HG02884 (cell line): Measurements from ENCODE around the gene EHF.

Experiments
- ATAC-seq: cut with Tn5 transposase; IDR thresholded peaks from one replicate; pipeline ENCODE4 v1.9.1; 2021; ENCODE audit warnings: mild to moderate bottlenecking, moderate library complexity; ENCODE audit not compliant: unreplicated experiment

Gene EHF

GRCh38 chr11:34623463-34623862, 2.6 kb downstream of the EHF start:
- no peak for ATAC-seq

GRCh38 chr11:34624069-34624468, 3.2 kb downstream of the EHF start:
- no peak for ATAC-seq

- no peak for ATAC-seq
Measured at GRCh38 chr11:34625576-34625975, 4.7 kb downstream of the EHF start.

DNA sequence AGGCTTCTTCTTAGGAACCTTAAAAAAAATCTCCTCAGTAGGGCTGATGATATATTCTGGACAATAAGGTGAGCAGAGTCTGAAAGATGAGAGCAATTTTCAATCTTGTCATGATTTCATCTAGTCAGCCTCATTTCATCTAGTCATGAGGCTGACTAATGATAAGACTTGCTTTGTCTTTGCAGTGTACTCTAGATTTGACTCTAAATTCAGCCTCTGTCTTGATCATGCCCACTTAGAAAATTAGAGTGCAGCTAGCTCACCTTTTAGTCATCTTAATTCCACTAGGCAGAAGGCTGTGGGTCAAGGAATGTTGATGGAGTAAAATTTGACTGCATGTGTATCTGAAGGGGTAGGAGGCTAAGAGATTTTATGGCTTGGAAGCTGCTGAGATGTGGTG, 5.5 kb downstream of the EHF start:
- ATAC-seq, result peak; percentile 65

GRCh38 chr11:34627197-34627596, 6.3 kb downstream of the EHF start:
- no peak for ATAC-seq

- no peak for ATAC-seq
Measured at GRCh38 chr11:34629711-34630110, 8.8 kb downstream of the EHF start.

DNA sequence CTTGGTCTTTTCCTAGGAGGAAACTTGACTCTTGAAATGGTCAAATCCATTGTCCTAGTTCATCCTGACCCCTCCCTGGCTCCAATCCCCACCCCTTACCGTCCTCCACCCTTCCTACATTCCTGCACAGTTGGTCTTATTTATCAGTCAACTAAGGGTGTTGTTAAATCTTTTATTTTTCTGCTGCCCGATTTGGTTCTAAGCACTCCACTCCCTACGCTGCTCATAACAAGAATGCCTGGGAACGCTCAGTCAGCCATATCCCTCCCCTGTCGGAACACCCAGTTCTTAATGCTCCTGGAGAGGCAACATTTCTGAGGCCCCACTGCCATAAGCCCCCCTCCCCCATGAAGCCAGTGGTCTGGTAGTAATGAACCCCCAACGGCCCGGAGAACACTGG, 9.7 kb downstream of the EHF start:
- ATAC-seq, result no peak

GRCh38 chr11:34631297-34631696, 10.4 kb downstream of the EHF start:
- ATAC-seq, result no peak

- no peak for ATAC-seq
Measured at GRCh38 chr11:34631737-34632104, 10.8 kb downstream of the EHF start.

DNA sequence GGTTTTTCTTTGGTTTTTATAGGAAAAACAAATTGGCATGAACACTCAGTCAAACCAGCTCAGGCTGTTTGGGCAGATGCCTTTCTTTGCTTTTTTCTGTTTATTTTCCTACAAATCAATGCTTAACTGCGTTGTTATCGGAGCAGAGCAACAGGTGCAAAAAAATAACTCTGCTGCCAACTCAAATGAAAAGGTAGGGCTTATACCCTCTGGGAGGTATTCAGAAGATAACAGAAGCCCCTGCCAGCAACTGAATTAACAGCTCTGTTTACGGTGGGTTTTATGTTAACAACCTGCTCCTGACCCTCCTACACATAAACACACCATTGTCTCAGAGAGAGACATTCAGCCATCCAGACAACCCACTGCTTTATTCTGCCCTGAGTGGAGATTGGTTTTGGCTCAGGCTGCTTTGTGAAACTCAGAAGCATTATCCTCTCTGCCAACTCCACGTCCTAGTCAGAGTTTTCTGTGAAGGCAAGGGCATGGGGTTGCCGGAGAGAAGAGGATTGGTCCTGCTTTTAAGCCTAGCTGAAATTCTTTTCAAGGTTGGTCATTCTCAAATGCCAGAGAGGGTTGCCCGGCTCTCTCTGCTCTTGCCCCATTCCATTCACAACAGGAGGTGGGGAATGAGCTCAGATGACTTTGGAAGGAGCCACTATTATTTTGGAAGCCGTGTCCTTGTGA, 11.4 kb downstream of the EHF start:
- ATAC-seq, result no peak

- no peak for ATAC-seq
Measured at GRCh38 chr11:34633640-34633989, 12.7 kb downstream of the EHF start.

- ATAC-seq, result peak; percentile 91
Measured at GRCh38 chr11:34633990-34634693, 13.2 kb downstream of the EHF start.

- no peak for ATAC-seq
Measured at GRCh38 chr11:34634694-34635062, 13.8 kb downstream of the EHF start.

- no peak for ATAC-seq
Measured at GRCh38 chr11:34636127-34636526, 15.2 kb downstream of the EHF start.

DNA sequence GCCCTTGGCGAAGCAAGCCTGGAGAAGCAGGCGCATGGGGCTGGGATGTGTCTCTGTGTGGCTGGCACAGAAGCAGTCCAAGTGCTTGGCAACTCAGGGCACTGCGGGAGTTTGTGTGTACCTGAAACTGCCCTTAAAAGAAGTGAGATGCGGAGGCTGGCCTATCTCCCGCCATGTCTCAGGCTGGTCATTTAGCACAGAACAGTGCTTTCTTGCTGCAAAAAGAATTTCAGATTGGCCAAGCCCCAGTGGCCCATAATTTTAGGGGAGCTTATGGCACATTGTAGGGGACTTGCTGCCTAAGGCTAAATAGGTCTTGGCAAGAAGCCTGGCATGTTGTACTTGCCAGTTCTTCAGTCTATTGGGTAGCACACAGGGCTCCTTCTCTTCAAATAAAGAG, 16.4 kb downstream of the EHF start:
- ATAC-seq, result no peak

- no peak for ATAC-seq
Measured at GRCh38 chr11:34638897-34639296, 18.0 kb downstream of the EHF start.

GRCh38 chr11:34639545-34639944, 18.7 kb downstream of the EHF start:
- no peak for ATAC-seq

DNA sequence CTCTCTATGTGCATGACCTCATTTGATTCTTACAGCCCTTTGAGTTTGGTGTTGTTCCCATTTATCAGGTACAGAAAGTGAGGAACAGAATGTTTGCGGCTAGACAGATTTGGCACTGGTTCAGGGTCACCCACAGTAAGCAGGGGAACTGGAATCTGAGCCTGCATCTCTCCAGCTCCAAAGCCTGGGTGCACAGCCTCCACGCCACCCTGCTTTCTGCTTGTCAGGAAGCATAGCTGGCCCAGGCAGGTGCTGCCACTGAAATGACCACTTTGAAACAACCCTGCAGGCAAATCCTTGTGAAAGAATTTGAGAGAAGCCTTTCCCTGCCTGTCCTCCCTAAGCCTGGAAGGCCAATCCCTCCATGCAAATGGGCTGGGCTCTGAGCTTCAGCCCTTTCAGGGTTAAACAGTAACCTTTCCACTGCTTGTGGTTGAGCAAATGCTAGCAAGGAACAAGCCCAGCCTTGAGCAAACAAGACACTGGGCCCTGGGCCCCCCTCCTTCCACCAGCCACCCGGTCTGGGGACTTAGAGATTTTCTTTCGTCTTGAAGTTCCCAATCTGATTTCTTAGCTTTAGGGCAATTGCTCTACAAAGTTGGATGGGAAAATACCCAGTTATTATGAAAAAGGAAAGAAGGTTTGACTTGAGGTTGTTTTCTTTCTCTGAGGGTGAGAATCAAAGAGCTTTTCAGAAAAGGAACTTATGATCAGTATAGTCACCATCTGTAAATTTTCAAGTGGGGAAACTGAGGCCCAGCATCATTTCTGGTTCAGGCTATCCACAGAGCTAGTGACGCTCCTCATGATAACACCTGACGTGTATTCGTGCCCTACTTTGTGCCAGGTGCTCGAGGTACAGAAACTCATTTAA, 19.4 kb downstream of the EHF start:
- ATAC-seq, result no peak

DNA sequence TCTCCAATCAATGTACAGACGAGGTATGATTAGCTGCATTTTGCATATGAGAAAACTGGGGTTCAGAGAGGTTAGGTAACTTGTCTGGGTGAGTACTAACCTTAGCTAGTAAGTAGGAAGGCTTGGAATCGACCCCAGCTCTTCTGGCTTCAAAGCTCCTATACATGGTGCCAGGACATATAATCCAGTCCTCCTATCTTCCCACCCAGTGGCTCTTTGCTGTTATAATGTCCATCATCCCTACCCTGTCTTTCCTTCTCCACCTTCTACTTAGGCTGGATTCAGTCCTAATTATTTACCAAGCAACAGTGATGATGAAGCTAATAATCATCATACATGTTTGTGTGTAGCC, 20.0 kb downstream of the EHF start:
- ATAC-seq, result no peak

DNA sequence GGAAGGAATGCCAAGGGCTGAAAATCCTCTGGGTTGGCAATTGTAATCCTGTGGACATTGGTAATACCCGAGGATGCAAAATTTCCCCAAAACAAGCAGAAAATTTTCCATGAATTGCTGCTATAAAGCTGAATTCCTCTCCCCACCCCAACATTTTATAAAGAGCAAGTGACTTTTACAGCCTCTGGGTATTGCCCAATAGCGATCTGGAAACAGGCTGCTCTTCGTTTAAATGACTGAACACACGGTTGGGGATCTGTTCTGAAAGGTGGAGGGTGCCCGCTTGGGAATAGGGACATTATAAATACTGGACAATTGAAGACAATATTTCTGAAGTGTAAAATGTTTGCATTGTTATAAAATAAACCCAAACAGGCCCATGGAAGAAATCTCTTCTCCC, 20.6 kb downstream of the EHF start:
- no peak for ATAC-seq

- no peak for ATAC-seq
Measured at GRCh38 chr11:34642001-34642554, 21.2 kb downstream of the EHF start.

DNA sequence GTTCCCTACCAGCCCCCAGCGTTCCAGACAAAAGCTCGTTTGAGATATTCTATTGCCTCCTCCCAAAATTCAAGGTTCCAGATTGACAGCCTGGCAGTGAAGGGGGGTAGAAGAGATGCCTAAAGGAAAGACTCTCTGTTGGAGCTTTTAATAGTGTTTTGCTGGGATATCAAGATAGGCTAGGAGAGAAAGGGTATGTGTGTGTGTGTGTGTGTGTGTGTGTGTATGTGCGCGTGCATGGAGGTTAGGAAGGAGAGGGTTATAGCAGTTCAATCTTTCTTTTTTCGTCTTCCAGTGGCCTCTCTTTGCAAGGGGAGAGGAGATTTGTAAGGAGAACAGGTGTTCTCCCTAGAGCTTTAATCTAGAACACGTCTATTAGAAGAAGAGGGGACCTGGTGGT, 22.0 kb downstream of the EHF start:
- ATAC-seq, result no peak
